GM23248 (cell line): ENCODE data around the gene LMO1. TPM values are rescaled to one million over a fixed set of nuclear protein-coding genes. Genes with fewer than 3 reads are reported as not detected.

Source experiments
- DNase-seq: peaks from one replicate; pipeline ENCODE4 v3.0.0-alpha.2; 2015
- H2AFZ ChIP-seq: fragments of 200-600 bp; sonication (generic); 2 replicates; pipeline ENCODE4 v1.6.1; 2016; ENCODE audit warnings: antibody characterized with exemption
- H3F3A ChIP-seq: fragments of 200-600 bp; sonication (generic); 2 replicates; pipeline ENCODE4 v1.6.1; 2016; ENCODE audit warnings: mild to moderate bottlenecking, antibody characterized with exemption, mixed run types; ENCODE audit not compliant: insufficient read depth
- H3K27ac ChIP-seq: fragments of 200-600 bp; sonication (generic); 2 replicates; pipeline ENCODE4 v1.5.1; 2016; ENCODE audit warnings: mild to moderate bottlenecking
- H3K27me3 ChIP-seq: fragments of 200-600 bp; sonication (generic); replicated peaks from 2 replicates; pipeline ENCODE4 v1.6.1; 2016; ENCODE audit warnings: mild to moderate bottlenecking; ENCODE audit not compliant: insufficient read depth
- H3K36me3 ChIP-seq: fragments of 200-600 bp; sonication (generic); 2 replicates; pipeline ENCODE4 v1.6.1; 2016; ENCODE audit warnings: low read depth, mild to moderate bottlenecking
- H3K4me1 ChIP-seq: fragments of 200-600 bp; sonication (generic); 2 replicates; pipeline ENCODE4 v1.6.1; 2016; ENCODE audit warnings: mild to moderate bottlenecking; ENCODE audit not compliant: insufficient read depth
- H3K4me2 ChIP-seq: fragments of 200-600 bp; sonication (generic); one replicate; pipeline ENCODE4 v1.6.1; 2016; ENCODE audit warnings: mild to moderate bottlenecking; ENCODE audit not compliant: unreplicated experiment
- H3K4me3 ChIP-seq: fragments of 200-600 bp; sonication (generic); 2 replicates; pipeline ENCODE4 v1.5.1; 2016; ENCODE audit warnings: mild to moderate bottlenecking
- H3K79me2 ChIP-seq: fragments of 200-600 bp; sonication (generic); 2 replicates; pipeline ENCODE4 v1.6.1; 2016; ENCODE audit warnings: mild to moderate bottlenecking; ENCODE audit not compliant: insufficient read depth
- H3K9ac ChIP-seq: fragments of 200-600 bp; sonication (generic); 2 replicates; pipeline ENCODE4 v1.6.1; 2016; ENCODE audit warnings: mild to moderate bottlenecking
- H3K9me2 ChIP-seq: fragments of 200-600 bp; sonication (generic); 2 replicates; pipeline ENCODE4 v1.6.1; 2016; ENCODE audit warnings: mixed run types, mild to moderate bottlenecking, moderate library complexity; ENCODE audit not compliant: insufficient read depth
- H3K9me3 ChIP-seq: fragments of 200-600 bp; sonication (generic); one replicate; pipeline ENCODE4 v1.6.1; 2017; ENCODE audit warnings: low read depth
- H4K20me1 ChIP-seq: fragments of 200-600 bp; sonication (generic); 2 replicates; pipeline ENCODE4 v1.6.0; 2016; ENCODE audit not compliant: insufficient read depth
- EZH2 ChIP-seq: fragments of 200-600 bp; sonication (generic); IDR thresholded peaks from 2 replicates; pipeline ENCODE4 v1.6.1; 2018; ENCODE audit warnings: antibody characterized with exemption, mild to moderate bottlenecking; ENCODE audit not compliant: insufficient read depth, poor library complexity, severe bottlenecking
- EZH2phosphoT487 ChIP-seq: fragments of 200-600 bp; sonication (generic); IDR thresholded peaks from 2 replicates; pipeline ENCODE4 v1.6.1; 2018; ENCODE audit warnings: antibody characterized with exemption, moderate library complexity, mild to moderate bottlenecking, low read depth; ENCODE audit not compliant: insufficient read depth
- WGBS, 2 experiments: methylation state at CpG; one replicate each; pipeline ENCODE4 v1.1.6; 2015 to 2017; ENCODE audit warnings: low lambda C conversion rate in 2 of 2, low coverage in 1 of 2; ENCODE audit errors: missing lambda C conversion rate in 2 of 2; 5-methylcytosine and 5-hydroxymethylcytosine counted together
- in situ Hi-C: fragments of 300-500 bp; cut with MboI; formaldehyde crosslinking; loops from 2 replicates; pipeline ENCODE4 v1.15.0; 2020
- polyA plus RNA-seq: library from polyadenylated mRNA; unstranded; fragments of >200 nt; fragmentation: Nextera tagmentation; extraction: Ambion mirVana; gene quantifications from 2 replicates; pipeline ENCODE4 v1.2.1, GENCODE V29; 2016
- total RNA-seq: library from RNA; depleted of rRNA; stranded (reverse); fragments of >200 nt; shearing (Covaris generic); gene quantifications from 2 replicates; pipeline ENCODE4 v1.2.3, GENCODE V29; 2014

Gene LMO1
- total and polyA plus RNA-seq, 2 experiments from 2014 or later: not detected

- H3K27me3 ChIP-seq: peaks cover 7% of the 10 kb centered on the region
- H3K9me3 ChIP-seq: no peaks in the 10 kb centered on the region
- no peaks in the 10 kb centered on the region for H3F3A ChIP-seq
- H3K9me2 ChIP-seq: no peaks in the 10 kb centered on the region
- H3K27ac ChIP-seq: no peak overlapping the region
- H3K4me2 ChIP-seq: no peak overlapping the region
- no peak for DNase-seq
- H3K4me1 ChIP-seq: no peaks in the 10 kb centered on the region
- H3K9ac ChIP-seq: no peak overlapping the region
- H3K79me2 ChIP-seq: no peaks in the 10 kb centered on the region
- TF ChIP-seq EZH2phosphoT487: no peak
- TF ChIP-seq EZH2: no peak
- H3K4me3 ChIP-seq: no peak overlapping the region
- H2AFZ ChIP-seq: no peak overlapping the region
- in situ Hi-C loops: no loop called here
- no peaks in the 10 kb centered on the region for H3K36me3 ChIP-seq
- H4K20me1 ChIP-seq: no peaks in the 10 kb centered on the region
- WGBS, 2 experiments: 56 to 60% methylated on average over 8 of the region's 8 CpGs
Observed at GRCh38 chr11:8290081-8290810, 26.6 kb upstream of the LMO1 start.

GRCh38 chr11:8289492-8289918 lies 25.8 kb upstream of the LMO1 start:
- H3K27ac ChIP-seq: no peak overlapping the region
- H3K79me2 ChIP-seq: no peaks in the 10 kb centered on the region
- no peak overlapping the region for H3K9ac ChIP-seq
- H3F3A ChIP-seq: no peaks in the 10 kb centered on the region
- H3K4me2 ChIP-seq: no peak overlapping the region
- DNase-seq: no peak
- no peaks in the 10 kb centered on the region for H3K9me3 ChIP-seq
- no peak for TF ChIP-seq EZH2phosphoT487
- TF ChIP-seq EZH2: no peak
- peaks cover 12% of the 10 kb centered on the region for H3K27me3 ChIP-seq
- WGBS, 2 experiments: 18 to 24% methylated on average over 3 of the region's 3 CpGs
- H2AFZ ChIP-seq: no peak overlapping the region
- H3K4me1 ChIP-seq: no peaks in the 10 kb centered on the region
- no peak overlapping the region for H3K4me3 ChIP-seq
- no peaks in the 10 kb centered on the region for H4K20me1 ChIP-seq
- in situ Hi-C loops: no loop called here
- H3K9me2 ChIP-seq: no peaks in the 10 kb centered on the region
- no peaks in the 10 kb centered on the region for H3K36me3 ChIP-seq

DNA sequence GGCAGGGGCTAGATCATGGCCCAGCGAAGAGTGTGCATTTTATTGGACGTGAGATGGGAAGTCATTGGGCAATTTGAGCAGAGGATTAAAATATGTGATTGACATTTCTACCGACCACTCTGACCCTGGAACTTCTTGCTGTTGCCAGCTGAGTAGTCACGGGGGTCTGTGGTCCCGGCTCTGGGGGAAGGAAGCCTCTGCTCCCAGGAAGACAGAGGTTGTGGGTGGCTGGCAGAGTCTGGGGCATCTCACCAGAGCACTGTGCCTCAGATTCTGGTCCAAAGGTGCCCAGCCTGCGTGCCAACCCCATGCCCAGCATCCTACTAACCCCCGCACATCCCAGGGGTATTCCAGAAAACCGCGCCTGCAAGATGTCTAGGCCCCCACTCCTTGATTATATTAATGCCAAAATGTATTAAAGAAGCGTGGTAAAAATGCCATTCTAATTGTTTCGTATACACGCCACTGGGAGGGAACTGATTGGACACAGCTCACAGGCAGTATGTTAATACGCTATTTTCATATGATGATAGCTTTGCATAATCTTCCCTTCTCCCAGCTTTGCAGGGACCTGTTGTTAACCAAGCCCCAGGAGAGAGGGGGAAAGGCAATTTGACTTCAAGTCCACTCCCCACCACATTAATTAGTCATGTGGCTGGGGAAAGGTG lies 25.3 kb upstream of the LMO1 start:
- H3K79me2 ChIP-seq: no peaks in the 10 kb centered on the region
- no peak overlapping the region for H3K9ac ChIP-seq
- WGBS, 2 experiments: 36 to 51% methylated on average over 13 of the region's 13 CpGs
- in situ Hi-C loops: no loop called here
- DNase-seq: no peak
- no peaks in the 10 kb centered on the region for H3K4me1 ChIP-seq
- H2AFZ ChIP-seq: no peak overlapping the region
- no peaks in the 10 kb centered on the region for H4K20me1 ChIP-seq
- peaks cover 17% of the 10 kb centered on the region for H3K27me3 ChIP-seq
- H3K9me2 ChIP-seq: no peaks in the 10 kb centered on the region
- H3K27ac ChIP-seq: no peak overlapping the region
- no peak for TF ChIP-seq EZH2
- no peak for TF ChIP-seq EZH2phosphoT487
- no peaks in the 10 kb centered on the region for H3K9me3 ChIP-seq
- no peaks in the 10 kb centered on the region for H3F3A ChIP-seq
- no peak overlapping the region for H3K4me3 ChIP-seq
- no peaks in the 10 kb centered on the region for H3K36me3 ChIP-seq
- H3K4me2 ChIP-seq: no peak overlapping the region

- Histone ChIP-seq H3K36me3 (no peaks in the 10 kb centered on the region), H3K4me1 (no peaks in the 10 kb centered on the region), H3K9ac (no peak overlapping the region), H3K27ac (no peak overlapping the region), H2AFZ (no peak overlapping the region), H3K79me2 (no peaks in the 10 kb centered on the region), H3K9me2 (no peaks in the 10 kb centered on the region), H3F3A (no peaks in the 10 kb centered on the region), H3K27me3 (peaks cover 16% of the 10 kb centered on the region), H3K9me3 (no peaks in the 10 kb centered on the region), H3K4me2 (no peak overlapping the region), H4K20me1 (no peaks in the 10 kb centered on the region), H3K4me3 (no peak overlapping the region)
- no peak for DNase-seq
- no peak for TF ChIP-seq EZH2
- no peak for TF ChIP-seq EZH2phosphoT487
- in situ Hi-C loops: no loop called here
- 40 to 48% methylated on average over 3 of the region's 3 CpGs for WGBS, 2 experiments
Observed at GRCh38 chr11:8288166-8288772, 24.6 kb upstream of the LMO1 start.
